Measurements from ENCODE around the gene CENATAC. TPM values are rescaled to one million over a fixed set of nuclear protein-coding genes. Genes with fewer than 3 reads are reported as not detected.
"Not testable (repeated sequence)": the region's sequence is repeated elsewhere in the genome, so short reads cannot be mapped to it uniquely, and the experiment has no call there.

Gene CENATAC
- total RNA-seq (100 to 1,000 TPM; 121 to 122 TPM), total RNA-seq (17.5 to 131 (median 74.4) reads per million in 172 experiments)
- polyA plus RNA-seq (2013, experiment 1 of 2): 50.1 TPM
- 71.3 TPM for polyA plus RNA-seq (2013, experiment 2 of 2)

- peaks cover 54% of the 10 kb centered on the region for H3K36me3 Mint-ChIP-seq (ENCODE audit: low read depth)
- peaks cover 25% of the 10 kb centered on the region for H3K36me3 ChIP-seq (ENCODE audit: insufficient read depth, low read length)
- peak within 1 kb of the TSS; percentile 90 for H3K27ac Mint-ChIP-seq
- no peaks in the 10 kb centered on the region for H3K27me3 ChIP-seq (ENCODE audit: control insufficient read depth in 1 of 2, insufficient read depth in 2 of 2, low read length in 2 of 2)
- peak within 1 kb of the TSS; percentile 74 to 78 for H3K27ac ChIP-seq (ENCODE audit: low read depth in 1 of 2, low read length in 2 of 2)
- H3K4me1 ChIP-seq (ENCODE audit: insufficient read depth, low read length): peaks cover 31% of the 10 kb centered on the region
- POLR2A ChIA-PET: interaction anchor here (0.6 to 5.9 kb wide), 24 partner anchors 12 to 562 kb away, joined by 3 to 74 read pairs (median 4); partner anchors contain the start of genes BCL9L, C2CD2L, DPAGT1 and HMBS
- H3K9me3 ChIP-seq (ENCODE audit: control insufficient read depth in 1 of 2, insufficient read depth in 1 of 2, low read length in 2 of 2): no peaks in the 10 kb centered on the region
- no peaks in the 10 kb centered on the region for H3K27me3 Mint-ChIP-seq
- H3K4me1 Mint-ChIP-seq (ENCODE audit: low read depth): peaks cover 46% of the 10 kb centered on the region
- H3K9me3 Mint-ChIP-seq: no peaks in the 10 kb centered on the region
- intact Hi-C loops (cut with DNase I, micrococcal nuclease): loop anchor here (1.0 to 5.0 kb wide), 4 partner anchors 20 to 66 kb away; partner anchors contain the start of genes RPS25 (in 2 of the 2), SLC37A4 (in 2 of the 2) and TRAPPC4 (in 2 of the 2)
- H3K4me3 ChIP-seq (ENCODE audit: low read length): peak within 1 kb of the TSS; percentile 74
- ATAC-seq (ENCODE audit: poor library complexity) (peak; percentile 91), DNase-seq (peak; percentile 90 to 98 (median 96))
- CTCF ChIA-PET: interaction anchor here (0.9 to 1.8 kb wide), 5 partner anchors 18 to 338 kb away, joined by 3 to 7 read pairs (median 3); partner anchors contain the start of genes RPS25, SLC37A4 and TRAPPC4
- H3K4me3 Mint-ChIP-seq: peak within 1 kb of the TSS; percentile 98
- no peak for TF ChIP-seq CTCF (IDR thresholded peaks at IDR 0.05)
Measured at GRCh38 chr11:118997627-118998387, at the start of gene CENATAC. CENATAC (plus strand) TSS chr11:118998138; CDS start chr11:118998198, 60 bp downstream.

GRCh38 chr11:118953265-118953664 lies 44.7 kb upstream of the CENATAC start:
- H3K27ac Mint-ChIP-seq: no peak overlapping the region
- no peak overlapping the region for H3K27ac ChIP-seq (ENCODE audit: low read depth in 1 of 2, low read length in 2 of 2)
- ATAC-seq (ENCODE audit: poor library complexity) (no peak), DNase-seq (no peak)
- H3K9me3 Mint-ChIP-seq: no peaks in the 10 kb centered on the region
- H3K27me3 Mint-ChIP-seq: peaks cover 5% of the 10 kb centered on the region
- no peak overlapping the region for H3K4me3 ChIP-seq (ENCODE audit: low read length)
- POLR2A ChIA-PET: interaction anchor here (0.6 kb wide), 2 partner anchors 154 to 254 kb away, joined by 3 to 4 read pairs; no protein-coding TSS in a partner anchor
- no peaks in the 10 kb centered on the region for H3K36me3 Mint-ChIP-seq (ENCODE audit: low read depth)
- peaks cover 8% of the 10 kb centered on the region for H3K4me1 ChIP-seq (ENCODE audit: insufficient read depth, low read length)
- TF ChIP-seq CTCF (IDR thresholded peaks at IDR 0.05): no peak
- intact Hi-C loops (cut with DNase I, micrococcal nuclease): loop anchor here in 1 of 2 experiments (10.0 kb wide), 1 partner anchor 258 kb away; no protein-coding TSS in a partner anchor
- no peaks in the 10 kb centered on the region for H3K36me3 ChIP-seq (ENCODE audit: insufficient read depth, low read length)
- no peaks in the 10 kb centered on the region for H3K27me3 ChIP-seq (ENCODE audit: control insufficient read depth in 1 of 2, insufficient read depth in 2 of 2, low read length in 2 of 2)
- no peak overlapping the region for H3K4me3 Mint-ChIP-seq
- no peaks in the 10 kb centered on the region for H3K9me3 ChIP-seq (ENCODE audit: control insufficient read depth in 1 of 2, insufficient read depth in 1 of 2, low read length in 2 of 2)
- no peaks in the 10 kb centered on the region for H3K4me1 Mint-ChIP-seq (ENCODE audit: low read depth)
- CTCF ChIA-PET: no interaction called here

- CTCF ChIA-PET; ATAC-seq (ENCODE audit: poor library complexity): not testable (repeated sequence)
Measured at GRCh38 chr11:118953976-118954375, 44.0 kb upstream of the CENATAC start.

More at GRCh38 chr11:118953976-118954375, 44.0 kb upstream of the CENATAC start:
- POLR2A ChIA-PET: interaction anchor here (0.6 kb wide), 1 partner anchor 13 kb away, joined by 3 read pairs; no protein-coding TSS in a partner anchor
- H3K36me3 ChIP-seq (ENCODE audit: insufficient read depth, low read length); H3K4me1 Mint-ChIP-seq (ENCODE audit: low read depth); H3K9me3 ChIP-seq (ENCODE audit: control insufficient read depth in 1 of 2, insufficient read depth in 1 of 2, low read length in 2 of 2); H3K27me3 Mint-ChIP-seq; H3K4me1 ChIP-seq (ENCODE audit: insufficient read depth, low read length); H3K27me3 ChIP-seq (ENCODE audit: control insufficient read depth in 1 of 2, insufficient read depth in 2 of 2, low read length in 2 of 2); H3K27ac ChIP-seq (ENCODE audit: low read depth in 1 of 2, low read length in 2 of 2); H3K36me3 Mint-ChIP-seq (ENCODE audit: low read depth); H3K4me3 ChIP-seq (ENCODE audit: low read length); H3K9me3 Mint-ChIP-seq; H3K4me3 Mint-ChIP-seq; DNase-seq; H3K27ac Mint-ChIP-seq: not testable (repeated sequence)
- intact Hi-C loops (cut with DNase I, micrococcal nuclease): loop anchor here in 1 of 2 experiments (10.0 kb wide), 1 partner anchor 259 kb away; no protein-coding TSS in a partner anchor

All from CD4-positive, alpha-beta T cell (primary cell).